ENCODE data around the gene RPL13.
"Not testable (repeated sequence)": the region's sequence is repeated elsewhere in the genome, so short reads cannot be mapped to it uniquely, and the experiment has no call there.

The RPL13 gene

DNA sequence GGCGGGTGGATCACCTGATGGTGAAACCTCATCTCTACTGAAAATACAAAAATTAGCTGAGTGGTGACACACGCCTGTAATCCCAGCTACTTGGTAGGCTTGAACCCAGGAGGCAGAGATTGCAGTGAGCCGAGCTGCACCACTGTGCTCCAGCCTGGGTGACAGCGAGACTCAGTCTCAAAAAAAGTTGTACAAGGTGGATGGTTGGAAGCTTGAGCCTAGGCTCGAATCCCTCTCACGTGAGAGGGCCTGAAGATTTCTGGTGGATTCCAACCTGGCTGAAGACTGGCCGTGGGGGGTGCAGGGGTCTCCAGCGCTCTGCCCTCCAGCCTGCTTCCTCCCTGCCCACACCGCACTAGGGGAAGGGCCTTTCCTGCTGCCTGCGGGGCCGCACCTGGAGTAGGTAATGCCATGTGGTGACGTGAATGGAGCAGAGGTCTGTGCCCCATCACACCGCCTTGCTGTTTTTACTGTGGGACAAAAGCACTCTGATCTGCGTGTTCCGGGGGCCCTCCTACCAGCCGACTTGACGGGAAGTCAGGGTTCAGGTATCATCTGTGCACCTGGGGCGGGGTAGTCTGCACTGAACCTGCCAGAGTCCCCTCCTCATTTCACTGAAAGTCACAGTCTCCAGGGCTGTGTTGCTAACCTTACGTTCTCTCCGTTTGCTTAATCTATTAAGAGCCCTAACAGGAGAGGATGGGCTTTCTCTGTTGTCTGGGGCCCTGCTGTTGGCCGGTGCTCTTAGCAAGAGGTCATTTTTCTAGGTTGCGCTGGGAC lies 4.2 kb downstream of the RPL13 start:
- no peak for DNase-seq

DNA sequence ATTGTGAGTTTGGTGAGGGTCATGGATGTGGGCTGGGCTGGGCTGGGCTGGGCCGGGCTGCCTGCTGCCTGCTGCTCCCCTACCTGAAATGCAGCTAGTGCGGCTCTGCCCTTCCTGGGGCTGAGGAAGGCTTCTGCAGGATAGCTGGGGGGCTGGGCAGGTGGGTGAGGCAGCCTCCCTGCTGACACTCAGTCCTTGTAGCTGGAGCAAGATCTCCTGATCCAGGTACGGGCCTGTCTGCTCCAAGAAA lies 4.7 kb downstream of the RPL13 start:
- no peak for DNase-seq

DNA sequence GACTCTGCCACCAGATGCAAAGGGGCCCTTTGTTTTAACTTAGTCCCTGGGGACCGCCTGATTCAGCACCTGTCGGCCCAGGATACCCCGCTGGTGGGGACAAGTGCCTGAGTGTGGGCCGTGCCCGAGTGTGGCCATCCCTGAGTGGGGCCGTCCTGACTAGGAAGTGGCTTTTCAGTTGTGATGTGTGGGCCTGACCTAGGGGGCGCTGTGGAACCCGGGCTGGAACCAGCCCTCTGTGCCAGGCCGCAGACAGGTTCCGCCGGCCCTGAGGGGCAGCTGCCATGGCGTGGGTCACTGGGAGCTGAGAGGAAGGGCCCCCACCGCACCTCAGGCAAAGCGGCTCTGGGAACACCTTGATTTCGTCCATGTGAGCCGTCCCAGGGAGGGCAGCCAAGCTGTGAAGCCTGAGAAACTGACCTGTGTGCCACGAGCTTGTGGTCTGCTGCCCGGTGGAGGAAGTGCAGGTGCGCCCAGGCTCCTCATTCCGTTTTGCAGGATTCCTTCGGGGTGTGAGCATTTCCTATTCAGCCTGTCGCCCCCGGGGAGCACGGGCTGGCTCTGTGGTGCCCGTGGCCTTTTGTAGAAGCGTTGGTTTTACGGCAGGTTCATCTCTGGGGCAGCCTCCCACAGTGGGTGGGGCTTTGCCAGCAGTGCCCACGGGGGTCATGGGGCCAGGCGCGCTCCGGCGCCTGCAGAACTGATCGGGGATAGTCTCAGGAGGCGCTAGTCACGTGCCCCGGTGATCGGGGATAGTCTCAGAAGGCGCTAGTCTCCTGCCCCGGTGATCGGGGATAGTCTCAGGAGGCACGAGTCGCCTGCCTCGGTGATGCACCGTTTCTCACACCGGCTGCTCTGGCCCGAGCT lies 5.3 kb downstream of the RPL13 start:
- peak; percentile 30 for DNase-seq

DNA sequence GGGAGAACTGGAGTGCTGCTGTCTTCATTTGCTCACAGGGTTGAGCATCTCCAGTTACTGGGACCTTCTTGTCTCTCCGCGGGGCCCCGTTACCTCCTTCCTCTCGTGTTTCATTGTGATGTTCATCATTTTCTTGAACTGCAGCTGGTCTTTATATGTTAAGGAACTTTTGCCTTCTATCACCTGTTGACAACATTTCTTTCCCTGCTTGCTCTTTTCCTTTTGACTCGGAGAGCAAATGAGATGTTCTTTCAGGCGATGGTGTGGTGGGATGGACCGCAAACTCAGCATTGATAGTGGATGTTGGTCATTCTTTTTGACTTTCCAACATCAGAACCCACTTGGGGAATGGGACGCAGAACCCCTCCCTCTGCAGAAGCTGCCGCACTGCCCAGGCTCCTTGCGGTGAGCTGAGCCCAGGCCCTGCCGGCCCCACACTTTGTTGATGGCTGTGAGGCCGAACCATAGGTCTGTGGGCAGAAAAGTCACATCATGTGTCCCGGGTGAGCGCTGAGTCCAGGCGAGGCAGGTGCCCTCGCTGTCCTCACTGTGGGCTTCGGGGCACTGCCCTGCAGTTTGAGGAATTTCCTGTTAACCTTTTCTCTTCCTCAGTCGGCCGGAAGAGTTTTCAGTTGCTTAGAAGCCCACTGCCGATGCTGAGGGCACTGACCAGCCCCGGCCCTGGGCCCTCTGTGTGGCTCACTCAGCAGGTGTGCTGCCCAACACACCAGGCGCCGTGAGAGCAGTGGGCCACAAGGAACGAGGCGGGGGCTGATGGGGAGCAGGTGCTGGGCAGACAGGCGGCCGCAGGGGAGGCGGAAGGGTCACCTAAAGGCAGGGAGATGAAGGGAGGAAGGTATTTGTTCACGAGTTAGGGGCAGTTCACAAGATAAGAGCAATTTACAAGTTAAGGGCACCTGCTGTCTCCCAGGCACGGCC lies 7.4 kb downstream of the RPL13 start:
- DNase-seq = no peak

DNA sequence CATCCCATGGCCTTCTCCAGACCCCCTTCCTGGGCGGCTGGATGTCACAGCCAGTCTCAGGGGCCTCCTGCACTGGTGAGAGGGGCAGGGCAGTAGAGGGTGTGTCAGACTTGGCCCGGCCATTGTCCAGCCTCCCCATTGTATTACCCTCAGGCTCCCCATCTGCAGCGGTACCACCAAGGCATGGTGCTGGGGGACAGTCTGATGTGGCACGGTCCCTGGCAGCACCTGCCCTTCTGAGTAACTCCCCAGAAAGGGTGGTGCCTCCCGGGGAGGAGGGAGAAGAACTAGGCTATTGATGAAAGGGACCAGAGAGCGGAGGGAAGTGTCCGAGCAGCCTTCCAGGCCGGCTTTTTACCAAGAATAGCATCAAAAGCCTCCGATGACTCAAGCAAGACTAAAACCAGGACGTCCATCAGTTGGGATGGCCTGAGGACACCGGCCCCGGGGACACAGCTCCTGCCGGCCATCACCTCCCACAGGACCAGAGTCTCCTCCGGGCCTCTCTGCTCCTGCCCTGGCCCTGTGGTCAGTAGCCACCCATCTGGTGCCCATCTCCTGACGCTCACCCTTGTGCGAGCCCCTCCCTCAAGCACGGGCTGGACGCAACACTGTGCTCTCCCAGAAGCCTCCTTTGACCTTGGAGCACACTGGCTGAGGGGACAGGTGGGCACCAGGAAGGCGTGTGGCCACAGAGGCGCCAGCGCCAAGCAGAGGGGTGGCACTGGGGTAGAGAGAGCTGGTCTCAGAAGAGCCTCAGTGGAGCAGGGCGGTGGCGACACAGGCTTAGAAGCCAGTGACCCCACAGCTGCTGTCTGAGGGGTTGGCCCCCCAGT lies 9.2 kb downstream of the RPL13 start:
- DNase-seq = no peak

- no peak for DNase-seq
Measured at GRCh38 chr16:89570342-89570923, 10.0 kb downstream of the RPL13 start.

- DNase-seq = not testable (repeated sequence)
Measured at GRCh38 chr16:89570983-89571598, 10.6 kb downstream of the RPL13 start.

DNA sequence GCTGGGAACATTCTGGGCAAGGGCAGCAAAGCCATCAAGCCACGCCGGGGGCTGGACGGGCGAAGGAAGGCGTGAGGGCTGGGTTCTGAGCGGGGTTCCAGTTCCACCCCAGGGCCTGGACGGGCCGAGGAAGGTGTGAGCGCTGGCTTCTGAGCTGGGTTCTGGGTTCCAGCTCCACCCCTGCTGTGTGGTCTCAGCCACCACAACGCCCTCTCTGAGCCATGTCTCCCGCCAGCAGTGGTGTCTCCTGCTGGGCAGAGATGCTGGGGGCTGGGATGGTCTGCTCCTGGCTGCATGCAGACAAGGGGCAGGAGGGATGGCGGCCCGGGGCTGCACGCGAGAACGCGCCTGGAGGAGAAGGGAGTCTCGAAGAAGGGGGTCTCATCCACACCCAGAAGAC lies 11.2 kb downstream of the RPL13 start:
- no peak for DNase-seq

- DNase-seq = no peak
Measured at GRCh38 chr16:89572073-89572484, 11.6 kb downstream of the RPL13 start.

- no peak for DNase-seq
Measured at GRCh38 chr16:89572485-89573205, 12.2 kb downstream of the RPL13 start.

GRCh38 chr16:89573826-89574680 lies 13.6 kb downstream of the RPL13 start:
- no peak for DNase-seq

GRCh38 chr16:89574681-89575246 lies 14.3 kb downstream of the RPL13 start:
- DNase-seq = no peak

GRCh38 chr16:89575247-89576152 lies 15.0 kb downstream of the RPL13 start, which contains the start of gene CPNE7:
Gene CPNE7, plus strand, starts transcription at chr16:89575758. Its CDS starts 140 bp downstream, at chr16:89575898.
- DNase-seq = no peak

DNA sequence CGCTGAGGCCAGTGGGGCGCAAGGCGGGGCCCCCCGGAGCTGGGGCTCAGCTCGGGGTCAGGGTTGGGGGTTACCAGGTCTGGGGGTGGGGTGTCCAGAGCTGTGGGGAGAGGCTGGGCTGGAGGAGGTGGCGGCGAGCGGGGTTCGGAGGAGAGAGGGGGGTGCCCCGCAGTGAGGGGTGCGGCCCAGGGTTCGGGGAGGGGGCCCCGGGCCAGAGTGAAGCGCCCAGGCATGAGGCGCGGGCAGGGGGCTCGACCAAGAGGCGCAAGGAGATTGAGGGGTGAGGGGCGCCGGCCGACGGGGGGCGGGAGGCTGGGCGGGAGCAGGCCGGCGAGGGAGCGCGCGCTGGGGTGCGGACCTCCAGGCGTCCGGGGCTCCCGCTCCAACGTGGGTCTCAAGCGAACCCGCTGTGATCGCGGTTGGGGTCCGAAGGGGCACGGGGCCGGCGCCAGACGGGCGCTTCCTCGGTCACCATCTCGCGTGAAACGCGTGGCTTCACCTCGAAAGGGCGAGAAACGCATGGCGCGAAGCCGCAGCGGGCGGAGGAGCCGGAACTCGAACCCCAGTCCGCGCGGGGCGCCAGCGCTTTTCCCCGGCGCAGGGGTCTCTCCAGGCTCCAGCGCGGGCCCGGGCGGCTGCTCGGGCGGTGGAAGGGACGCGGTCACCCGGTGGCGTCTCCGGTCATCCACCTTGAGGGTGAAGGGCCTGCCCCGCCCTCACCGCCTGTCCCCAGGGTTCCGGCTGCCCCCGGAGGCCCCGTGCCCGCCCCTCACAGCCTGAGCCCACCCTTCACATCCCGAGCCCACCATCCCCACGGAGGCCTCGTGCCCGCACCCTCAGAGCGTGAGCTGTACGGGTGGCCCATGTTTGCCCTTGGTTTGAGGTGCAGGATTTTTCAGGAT lies 15.9 kb downstream of the RPL13 start:
- no peak for DNase-seq

DNA sequence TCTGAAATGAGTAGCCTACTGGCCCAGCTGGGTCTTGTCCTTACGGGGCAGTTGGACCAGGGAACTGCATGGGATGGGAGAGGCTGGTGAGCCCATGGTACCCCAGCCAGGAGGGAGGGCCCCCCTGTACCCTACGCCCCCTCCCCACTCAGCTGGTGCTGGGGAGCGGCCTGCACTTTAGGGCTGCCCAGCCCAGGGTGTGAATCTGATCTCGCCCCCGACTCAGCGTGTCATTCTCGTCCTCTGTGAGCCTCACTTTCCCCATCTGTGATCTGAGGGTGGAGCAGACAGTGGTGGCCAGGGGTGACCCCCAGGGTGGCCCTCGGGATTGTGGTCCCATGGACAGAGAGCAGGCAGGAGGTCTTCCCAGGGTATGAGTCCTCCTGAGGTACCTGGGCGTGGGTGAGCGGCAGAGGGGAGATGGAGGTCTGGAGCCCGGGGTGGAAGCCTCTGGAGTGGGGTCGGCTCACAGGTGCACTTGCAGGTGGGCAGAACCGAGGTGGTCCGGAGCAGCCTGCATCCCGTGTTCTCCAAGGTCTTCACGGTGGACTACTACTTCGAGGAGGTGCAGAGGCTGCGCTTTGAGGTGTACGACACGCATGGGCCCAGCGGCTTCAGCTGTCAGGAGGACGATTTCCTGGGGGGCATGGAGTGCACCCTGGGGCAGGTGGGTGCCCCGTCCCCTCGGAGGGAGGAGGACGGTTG lies 16.7 kb downstream of the RPL13 start:
- DNase-seq = no peak

- no peak for DNase-seq
Measured at GRCh38 chr16:89579351-89579750, 18.9 kb downstream of the RPL13 start.

Data from GOT3 (cell line).